OCI-LY1 (cell line): ENCODE measurements around the gene CTTNBP2.

Experiments
- CTCF ChIP-seq: fragments of 200-600 bp; sonication (generic), shearing (Covaris generic); IDR thresholded peaks from 2 replicates; pipeline ENCODE4 v1.5.1; 2017; ENCODE audit warnings: mild to moderate bottlenecking, antibody characterized with exemption, low read length, moderate library complexity, mixed read lengths
- EZH2 ChIP-seq: fragments of 200-600 bp; sonication (generic), shearing (Covaris generic); IDR thresholded peaks from 2 replicates; pipeline ENCODE4 v1.8.0; 2017; ENCODE audit warnings: borderline replicate concordance, mixed run types, mild to moderate bottlenecking, antibody characterized with exemption, low read length, moderate library complexity, mixed read lengths

- no peak for TF ChIP-seq CTCF
- TF ChIP-seq EZH2: no peak
Observed at GRCh38 chr7:117854186-117854585, 19.1 kb downstream of the CTTNBP2 start.
